Activated CD4-positive, alpha-beta T cell treated with anti-CD3 and anti-CD28 coated beads, Interleukin-2, amount 50 U/mL, for 1 hour (primary cell): ENCODE data around the gene KLRB1.
"Not testable (repeated sequence)": the region's sequence is repeated elsewhere in the genome, so short reads cannot be mapped to it uniquely, and the experiment has no call there.

Experiments
- DNase-seq: peaks from one replicate; pipeline ENCODE4 v3.0.0-alpha.2; 2020

KLRB1 gene

GRCh38 chr12:9607716-9608115 is at the start of gene KLRB1:
TSS of gene KLRB1 (minus strand) at chr12:9607916. CDS start at chr12:9607839, 77 bp downstream.
- DNase-seq = no peak

DNA sequence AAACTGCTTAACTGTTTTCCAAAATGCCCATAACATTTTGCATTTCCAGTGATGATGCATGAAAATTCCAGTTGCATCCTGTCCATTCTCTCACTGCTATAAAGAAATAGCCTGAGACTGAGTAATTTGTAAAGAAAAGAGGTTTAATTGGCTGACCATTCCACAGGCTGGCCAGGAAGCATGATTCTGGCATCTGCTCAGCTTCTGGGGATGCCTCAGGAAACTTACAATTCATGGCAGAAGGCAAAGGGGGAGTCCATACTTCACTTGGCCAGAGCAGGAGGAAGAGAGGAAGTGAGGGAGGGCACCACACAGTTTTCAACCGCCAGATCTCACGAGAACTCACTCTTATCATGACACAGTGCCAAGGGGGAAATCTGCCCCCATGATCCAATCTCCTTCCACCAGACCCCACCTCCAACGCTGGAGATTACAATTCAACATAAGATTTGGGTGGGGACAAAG is 43.6 kb upstream of the KLRB1 start:
- no peak for DNase-seq

GRCh38 chr12:9650151-9650576 is 42.4 kb upstream of the KLRB1 start:
- DNase-seq = no peak

GRCh38 chr12:9649532-9649940 is 41.8 kb upstream of the KLRB1 start:
- peak; percentile 28 for DNase-seq

GRCh38 chr12:9648701-9649531 is 41.2 kb upstream of the KLRB1 start:
- DNase-seq = no peak

DNA sequence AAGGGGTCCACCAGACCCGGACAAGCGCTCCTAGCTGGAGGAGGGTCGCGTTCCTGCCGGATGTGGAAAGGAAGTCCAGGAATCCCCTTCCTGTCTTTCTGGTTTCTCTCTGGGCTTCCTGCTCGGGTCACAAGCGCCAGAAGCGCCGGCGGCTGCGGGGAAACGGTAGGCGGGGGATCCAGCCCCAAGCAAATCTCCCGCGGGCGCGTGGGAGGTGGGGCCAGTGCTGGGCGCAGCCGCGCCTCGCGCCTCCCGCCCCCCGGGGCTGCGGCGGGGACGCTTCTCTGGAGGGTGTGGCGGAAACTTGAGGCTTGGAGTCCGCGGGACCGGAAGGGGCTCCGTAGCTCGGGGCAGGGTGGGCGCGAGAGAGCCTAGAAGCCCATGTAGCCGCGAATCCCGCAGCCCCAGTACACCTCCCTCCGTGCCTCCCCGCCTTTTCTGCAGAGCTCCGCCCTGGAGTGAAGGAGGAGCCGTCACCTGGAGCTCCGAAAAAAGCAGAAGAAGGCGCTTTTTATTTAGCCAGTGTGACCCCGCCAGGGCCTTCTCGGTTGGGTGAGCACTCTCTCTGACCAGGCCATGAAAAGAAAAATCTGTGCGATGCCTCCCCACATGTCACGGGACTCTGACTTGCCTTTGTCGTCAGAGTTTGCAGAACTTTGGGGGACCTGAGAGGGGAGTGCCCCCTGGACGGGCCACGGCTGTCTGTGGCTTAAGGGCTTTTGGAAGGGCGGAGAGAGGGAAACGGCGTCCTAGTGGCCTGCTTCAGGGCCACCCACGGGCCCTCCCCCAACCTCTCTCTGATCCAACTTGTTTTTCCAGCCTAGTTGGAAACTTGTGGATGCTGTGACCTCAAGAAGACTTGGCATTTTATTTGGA is 40.3 kb upstream of the KLRB1 start:
- peak; percentile 81 for DNase-seq

DNA sequence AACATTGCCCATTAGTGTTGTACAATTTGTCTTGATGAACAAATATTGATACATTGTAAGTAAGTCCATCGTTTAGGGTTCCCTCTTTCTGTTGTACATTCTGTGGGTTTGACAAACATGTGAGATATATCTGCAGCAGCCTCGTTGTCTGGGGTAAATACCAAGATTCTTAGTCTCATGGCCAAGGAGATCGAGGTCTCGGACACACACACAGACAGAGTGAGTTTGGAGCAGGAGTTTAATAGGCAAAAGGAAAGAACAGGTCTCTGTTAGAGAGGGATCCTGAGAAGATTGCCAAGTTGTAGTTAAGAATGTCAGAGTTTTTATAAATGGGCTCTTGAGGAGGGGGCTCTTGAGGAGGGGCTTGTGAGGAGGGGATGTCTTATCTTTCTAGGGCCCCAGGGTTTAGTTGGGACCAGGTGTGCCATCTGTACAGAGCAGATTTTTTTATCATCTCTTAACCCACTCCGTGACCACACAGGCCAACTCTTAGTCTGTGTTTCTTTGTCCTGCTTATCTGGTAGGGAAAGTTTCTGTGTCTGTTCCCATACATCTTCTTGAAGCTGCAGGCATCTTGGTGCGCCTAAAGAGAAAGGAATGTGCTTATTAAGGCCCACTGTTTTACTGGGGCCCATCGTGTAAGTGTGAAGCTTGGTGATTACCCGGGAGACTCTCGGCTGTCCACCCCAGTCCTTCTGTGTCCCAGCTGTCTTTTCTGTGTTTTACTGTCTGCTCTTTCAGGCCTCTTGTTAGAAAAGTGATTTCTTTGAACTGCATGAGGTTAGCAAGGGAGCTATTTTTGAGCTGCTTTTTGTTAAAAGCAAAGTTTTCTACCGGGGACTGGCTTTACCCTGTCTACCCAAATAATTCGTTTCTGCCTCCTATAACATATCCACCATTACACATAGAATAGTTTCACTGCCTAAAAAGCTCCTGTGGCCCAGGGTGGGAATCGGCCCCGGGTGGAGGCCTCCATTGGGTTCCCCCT is 39.4 kb upstream of the KLRB1 start:
- DNase-seq = no peak

DNA sequence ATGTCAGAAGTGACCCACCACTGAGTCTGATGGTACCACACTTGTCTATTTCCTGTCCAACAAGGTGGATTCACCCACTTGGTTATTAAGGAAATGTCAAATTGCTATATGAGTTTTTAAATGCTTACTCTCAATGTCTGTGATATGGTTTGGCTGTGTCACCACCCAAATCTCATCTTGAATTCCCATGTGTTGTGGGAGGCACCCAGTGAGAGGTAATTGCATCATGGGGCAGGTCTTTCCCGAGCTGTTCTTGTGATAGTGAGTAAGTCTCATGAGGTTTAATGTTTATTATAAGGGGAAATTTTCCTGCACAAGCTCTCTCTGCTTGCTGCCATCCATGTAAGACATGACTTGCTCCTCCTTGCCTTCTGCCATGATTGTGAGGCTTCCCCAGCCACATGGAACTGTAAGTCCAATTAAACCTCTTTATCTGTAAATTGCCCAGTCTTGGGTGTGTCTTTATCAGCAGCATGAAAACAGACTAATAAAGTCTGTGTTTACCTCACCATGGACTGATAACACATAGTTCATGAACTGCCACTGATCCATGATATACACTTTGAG is 37.4 kb upstream of the KLRB1 start:
- DNase-seq = not testable (repeated sequence)

DNA sequence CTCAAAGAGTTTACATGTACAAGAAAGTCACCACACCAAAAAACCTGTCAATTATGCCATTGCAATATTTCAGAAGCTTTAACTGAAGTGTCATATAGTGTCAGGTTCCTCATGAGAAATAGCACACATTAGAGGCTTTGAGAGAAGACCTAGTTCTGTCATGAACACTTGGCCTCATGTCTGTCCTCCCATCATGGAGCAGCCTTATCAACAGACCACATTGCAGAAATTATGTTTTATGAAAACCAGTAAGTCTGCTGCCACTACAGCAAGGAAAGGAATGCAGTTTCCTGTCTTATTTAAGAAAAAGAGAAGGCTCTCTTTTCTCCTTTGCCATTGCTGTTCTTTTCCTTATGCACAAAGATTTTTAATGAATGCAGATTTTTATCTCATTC is 35.5 kb upstream of the KLRB1 start:
- DNase-seq = no peak

GRCh38 chr12:9642606-9643265 is 35.0 kb upstream of the KLRB1 start:
- no peak for DNase-seq

DNA sequence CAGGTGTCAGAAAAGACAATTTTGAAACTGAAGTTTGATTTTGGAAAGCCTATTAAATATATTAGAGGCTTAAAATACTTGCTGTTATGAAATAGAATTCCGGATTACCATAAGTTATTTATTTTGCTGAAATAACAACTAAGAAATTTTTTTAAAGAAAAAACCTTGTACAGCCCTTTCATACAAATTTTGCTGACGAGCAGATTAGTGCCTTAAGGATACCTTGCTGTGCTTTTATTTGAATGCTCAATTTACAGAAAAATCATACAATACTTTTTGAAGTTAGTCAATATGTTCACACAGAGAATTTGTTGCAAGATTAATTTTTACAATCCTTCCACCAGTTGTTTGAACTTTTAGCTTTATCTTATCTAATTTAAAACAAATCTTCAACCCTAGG is 32.3 kb upstream of the KLRB1 start:
- DNase-seq = no peak

DNA sequence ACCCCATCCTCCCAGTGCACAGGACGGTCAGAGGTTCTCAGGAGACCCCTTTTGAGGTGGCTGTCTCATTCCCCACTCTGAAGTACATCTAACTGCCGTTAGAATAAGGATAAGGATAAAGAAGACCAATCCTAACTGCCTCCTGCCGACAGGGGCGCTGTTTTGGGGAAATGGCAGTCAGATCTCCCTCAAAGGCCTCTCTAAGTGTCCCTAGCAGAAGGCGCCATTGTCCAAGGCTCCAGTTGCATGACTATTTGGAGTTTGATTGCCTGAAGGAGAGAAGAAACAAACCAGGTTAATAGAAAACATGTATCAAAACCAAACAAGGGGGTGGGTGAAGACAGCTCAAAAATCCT is 29.1 kb upstream of the KLRB1 start:
- DNase-seq = no peak

DNA sequence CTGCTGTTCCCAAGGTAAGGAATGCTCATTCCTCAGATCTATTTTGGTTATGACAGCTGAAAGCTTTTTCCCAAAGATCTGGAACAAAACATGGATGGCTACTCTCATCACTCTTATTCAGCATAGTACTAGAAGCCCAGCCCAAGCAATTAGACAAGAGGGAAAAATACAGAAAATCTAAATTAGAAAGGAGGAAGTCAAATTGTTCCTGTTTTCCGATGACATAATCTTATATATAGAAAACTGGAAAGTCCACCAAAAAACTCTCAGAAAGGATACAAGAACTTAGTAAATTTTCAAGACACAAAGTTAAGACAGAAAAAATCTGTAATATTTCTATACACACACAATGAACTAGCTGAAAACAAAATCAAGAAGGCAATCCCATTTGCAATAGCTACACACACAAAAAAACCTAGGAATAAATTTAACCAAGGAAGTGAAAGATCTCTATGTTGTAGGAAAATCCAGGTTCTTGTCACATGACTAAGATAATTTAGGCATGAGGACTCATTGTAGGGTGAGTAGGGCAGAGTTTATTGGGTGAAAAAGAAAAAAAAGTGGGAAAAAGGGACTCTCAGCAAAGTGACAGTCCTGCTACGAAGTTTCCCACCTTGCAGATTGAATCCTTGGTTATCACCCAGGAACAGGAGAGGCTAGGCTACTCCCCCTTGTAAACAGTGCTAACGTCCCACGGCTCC is 28.6 kb upstream of the KLRB1 start:
- no peak for DNase-seq

- DNase-seq = no peak
These were observed 27.4 kb upstream of the KLRB1 start for GRCh38 chr12:9634969-9635754.

- DNase-seq = peak; percentile 83
These were observed 26.6 kb upstream of the KLRB1 start for GRCh38 chr12:9634177-9634803.

DNA sequence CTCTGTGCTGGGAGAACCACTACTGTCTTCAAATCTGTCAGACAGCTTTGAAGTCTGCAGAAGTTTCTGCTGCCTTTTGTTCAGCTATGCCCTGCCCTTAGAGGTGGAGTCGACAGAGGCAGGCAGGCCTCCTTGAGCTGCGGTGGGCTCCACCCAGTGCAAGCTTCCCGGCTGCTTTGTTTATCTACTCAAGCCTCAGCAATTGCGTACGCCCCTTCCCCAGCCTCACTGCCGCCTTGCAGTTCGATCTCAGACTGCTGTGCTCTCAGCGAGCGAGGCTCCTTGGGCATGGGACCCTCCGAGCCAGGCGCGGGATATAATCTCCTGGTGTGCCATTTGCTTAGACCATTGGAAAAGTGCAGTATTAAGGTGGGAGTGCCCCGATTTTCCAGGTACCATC is 25.1 kb upstream of the KLRB1 start:
- no peak for DNase-seq

DNA sequence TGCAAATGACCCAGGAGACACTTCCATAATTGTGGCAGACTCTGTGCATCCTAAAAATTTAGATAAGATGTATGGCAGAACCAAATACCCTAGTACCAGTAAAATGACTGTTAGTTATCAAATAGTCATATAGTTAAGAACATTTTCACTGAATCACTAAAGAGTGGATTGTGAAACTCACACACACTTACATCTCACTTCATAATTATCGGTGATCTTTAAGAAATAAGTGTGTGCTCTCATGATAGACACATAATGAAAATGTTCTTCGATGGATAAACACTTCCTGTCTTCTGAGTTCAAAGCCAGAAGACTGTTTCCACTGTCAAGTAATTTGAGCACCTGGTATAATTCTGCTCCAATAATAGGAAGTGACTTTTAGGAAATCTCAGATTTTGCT is 19.1 kb upstream of the KLRB1 start:
- DNase-seq = no peak

DNA sequence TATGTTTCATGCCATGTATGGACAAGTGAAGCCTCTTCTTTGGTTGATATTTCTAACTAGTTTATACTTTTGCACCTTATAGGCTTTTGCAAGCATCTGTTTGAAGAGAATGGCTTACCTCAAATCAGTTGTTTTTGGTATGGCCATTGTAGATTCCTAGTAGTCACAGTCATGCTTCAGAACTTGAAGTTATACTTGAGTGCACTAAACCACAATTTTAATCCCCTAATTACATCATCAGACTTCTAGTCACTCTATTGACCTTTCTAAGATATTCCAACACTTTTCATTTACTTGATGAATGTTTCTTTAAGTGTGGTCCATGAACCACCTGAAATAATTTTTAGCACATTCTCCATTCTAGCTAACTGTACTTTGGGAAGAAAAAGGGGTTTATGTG is 18.6 kb upstream of the KLRB1 start:
- DNase-seq = no peak

- no peak for DNase-seq
These were observed 17.3 kb upstream of the KLRB1 start for GRCh38 chr12:9625019-9625418.
